HG03432 (cell line): ENCODE results near the gene LBHD1.
"Not testable (repeated sequence)": the region's sequence is repeated elsewhere in the genome, so short reads cannot be mapped to it uniquely, and the experiment has no call there.

Experiments
- ATAC-seq: cut with Tn5 transposase; IDR thresholded peaks from one replicate; pipeline ENCODE4 v1.9.1; 2021; ENCODE audit warnings: mild to moderate bottlenecking, moderate library complexity; ENCODE audit not compliant: unreplicated experiment

LBHD1 gene

GRCh38 chr11:62671608-62672389, at the start of gene LBHD1, which contains the start of gene UQCC3:
LBHD1 (minus strand) TSS chr11:62672267; CDS start chr11:62670031, 2,236 bp downstream.
UQCC3 (plus strand) TSS chr11:62671673; CDS start chr11:62671746, 73 bp downstream.
- ATAC-seq = peak; percentile 68

DNA sequence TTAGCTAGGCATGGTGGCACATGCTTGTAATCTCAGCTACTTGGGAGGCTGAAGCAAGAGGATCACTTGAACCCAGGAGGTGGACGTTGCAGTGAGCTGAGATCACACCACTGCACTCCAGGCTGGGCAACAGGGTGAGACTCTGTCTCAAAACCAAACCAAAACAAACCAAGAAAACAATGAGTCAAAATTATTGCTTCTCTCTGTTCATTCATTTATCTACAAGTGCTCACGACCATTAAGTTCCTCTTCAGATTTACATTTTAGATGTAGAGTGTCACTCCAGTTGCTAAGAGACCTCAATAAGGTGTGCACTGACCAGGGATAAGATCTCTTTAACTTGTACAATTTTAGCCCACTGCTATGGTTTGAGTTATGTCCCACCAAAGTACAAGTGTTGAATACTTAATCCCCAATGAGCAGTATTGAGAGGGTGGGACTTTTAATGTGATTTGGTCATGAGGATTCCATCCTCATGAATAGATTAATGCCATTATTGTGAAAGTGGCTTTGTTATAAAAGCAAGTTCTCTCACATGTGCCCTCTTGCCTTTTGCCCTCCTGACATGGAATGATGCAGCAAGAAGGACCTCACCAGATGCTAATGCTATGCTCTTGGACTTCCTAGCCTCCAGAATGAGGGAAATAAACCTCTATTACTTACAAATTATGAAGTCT, 47.4 kb upstream of the LBHD1 start:
- ATAC-seq = no peak

DNA sequence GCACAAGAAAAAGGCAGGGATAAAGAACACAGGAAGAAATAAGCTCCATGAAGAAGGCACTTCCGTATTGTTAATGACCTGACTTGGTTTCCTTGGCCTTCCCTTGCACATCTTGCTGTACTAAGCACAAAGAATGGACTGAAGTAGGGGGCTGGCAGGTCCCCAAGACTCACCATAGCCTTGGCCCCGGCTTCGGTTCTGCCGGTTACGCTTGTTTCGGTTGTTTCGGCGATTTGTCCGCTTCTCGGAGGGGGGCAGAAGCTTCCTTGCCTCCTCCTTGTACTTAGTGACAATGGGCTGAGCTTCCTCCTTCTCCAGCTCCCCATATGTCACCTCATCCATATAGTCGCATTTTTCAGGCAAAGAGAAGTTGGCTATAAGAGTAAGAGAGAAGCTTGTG, 44.7 kb upstream of the LBHD1 start:
- ATAC-seq = no peak

DNA sequence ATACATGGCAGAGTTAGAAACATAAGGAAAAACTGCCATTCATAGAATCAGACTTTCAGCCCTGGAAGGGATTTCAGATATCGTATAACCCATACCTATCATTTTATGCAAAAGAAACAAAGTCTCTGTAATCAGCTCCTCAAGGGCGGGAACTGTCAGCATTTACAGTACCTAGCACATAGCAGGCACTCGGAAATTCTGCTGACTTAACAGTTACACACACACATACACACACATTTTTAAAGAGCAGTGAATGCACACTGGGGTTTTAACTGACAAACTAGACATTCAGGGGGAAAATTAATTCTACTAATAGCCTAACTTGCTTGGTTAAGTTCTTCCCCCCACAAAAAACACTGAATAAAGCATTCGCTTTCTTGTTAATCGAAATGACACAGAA, 44.1 kb upstream of the LBHD1 start:
- no peak for ATAC-seq

DNA sequence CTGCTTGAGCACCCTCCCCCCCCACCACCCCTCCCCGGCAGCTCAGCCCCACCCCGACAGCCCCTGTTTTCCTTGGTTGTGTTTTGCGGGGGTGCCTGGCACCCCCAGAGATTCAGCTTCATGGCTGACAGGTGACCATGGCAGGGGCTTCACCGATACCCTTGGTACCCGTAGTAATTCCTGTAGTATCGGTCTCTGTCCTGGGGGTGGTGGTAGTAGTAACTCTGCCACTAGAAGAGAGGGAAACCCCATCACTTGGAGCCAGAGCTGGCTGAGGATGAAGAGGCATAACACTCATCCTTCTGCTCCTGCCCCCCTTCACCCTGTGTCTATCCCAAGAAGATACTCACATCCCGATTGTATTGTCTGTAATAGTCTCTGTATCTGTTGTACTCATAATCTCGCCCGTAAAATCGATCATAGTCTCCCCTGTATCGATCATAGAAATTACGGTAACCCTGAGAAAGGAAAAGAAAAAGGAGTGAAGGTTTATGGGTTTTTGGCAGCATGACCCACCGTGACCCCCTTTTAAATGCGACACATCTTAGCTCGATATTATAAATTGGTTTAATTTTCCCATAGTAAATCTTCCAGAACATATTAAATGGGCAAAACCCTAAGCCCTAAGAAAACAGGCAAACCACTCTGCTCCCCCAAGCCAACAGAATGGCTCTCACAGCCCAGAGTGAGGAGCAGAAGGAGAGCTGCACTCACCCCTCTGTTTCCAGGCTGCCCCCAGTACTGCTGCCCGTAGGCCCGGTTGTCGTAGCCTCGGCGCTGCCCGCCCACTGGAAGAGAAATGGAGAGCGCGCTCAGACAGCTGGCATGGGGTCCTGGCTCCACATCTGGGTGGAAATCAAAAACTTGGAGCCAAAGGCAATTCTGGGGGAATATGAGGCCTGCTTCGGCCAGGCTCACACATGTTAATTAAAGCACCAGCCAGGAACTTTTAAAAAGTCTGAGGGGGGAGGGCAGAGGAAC, 43.4 kb upstream of the LBHD1 start:
- ATAC-seq = no peak

- no peak for ATAC-seq
Measured at GRCh38 chr11:62713343-62713742, 41.3 kb upstream of the LBHD1 start.

DNA sequence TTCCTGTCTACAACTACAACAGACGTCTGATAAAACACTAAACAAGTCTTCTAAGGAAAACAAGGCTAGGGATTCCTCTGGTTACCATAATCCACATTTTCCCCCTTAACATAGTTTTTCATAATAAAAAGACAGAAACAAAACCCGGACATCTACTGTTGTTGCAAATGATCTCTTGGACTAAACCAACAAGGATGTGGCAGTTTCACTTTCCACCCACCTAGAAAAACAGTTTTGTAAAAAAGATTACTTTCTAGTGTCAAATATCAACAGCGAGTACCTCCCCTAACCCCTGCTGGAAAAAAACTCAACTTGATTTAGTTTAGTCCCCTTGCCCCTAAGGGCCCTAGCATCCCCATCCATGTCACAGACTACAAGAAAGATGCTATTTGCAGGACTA, 40.8 kb upstream of the LBHD1 start:
- ATAC-seq = no peak

DNA sequence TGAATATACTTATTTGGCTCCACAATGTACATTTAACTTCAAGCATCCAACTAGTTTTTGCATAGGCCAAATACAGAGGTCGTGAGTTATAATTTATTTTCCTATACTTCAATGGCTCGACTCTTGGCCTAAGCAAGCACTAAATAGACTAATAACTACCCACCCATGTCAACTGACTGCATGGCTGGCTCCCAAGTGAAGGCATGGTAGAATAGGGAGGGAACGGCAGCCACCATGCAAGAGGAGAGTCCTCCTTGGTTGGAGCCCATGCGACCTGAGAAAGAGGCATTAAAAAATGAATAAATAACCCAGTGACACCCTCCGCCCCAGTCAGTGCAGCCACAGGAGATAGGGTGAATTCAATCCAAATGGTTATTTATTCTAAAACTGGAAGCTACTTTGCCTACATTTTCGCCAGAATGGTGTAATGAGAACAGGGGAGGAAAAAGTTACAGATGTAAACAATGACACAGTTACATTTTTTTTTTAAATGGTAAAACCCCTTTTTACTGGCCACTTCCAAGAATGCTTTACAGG, 40.3 kb upstream of the LBHD1 start:
- ATAC-seq = no peak

- no peak for ATAC-seq
Measured at GRCh38 chr11:62710001-62710345, 37.9 kb upstream of the LBHD1 start.

DNA sequence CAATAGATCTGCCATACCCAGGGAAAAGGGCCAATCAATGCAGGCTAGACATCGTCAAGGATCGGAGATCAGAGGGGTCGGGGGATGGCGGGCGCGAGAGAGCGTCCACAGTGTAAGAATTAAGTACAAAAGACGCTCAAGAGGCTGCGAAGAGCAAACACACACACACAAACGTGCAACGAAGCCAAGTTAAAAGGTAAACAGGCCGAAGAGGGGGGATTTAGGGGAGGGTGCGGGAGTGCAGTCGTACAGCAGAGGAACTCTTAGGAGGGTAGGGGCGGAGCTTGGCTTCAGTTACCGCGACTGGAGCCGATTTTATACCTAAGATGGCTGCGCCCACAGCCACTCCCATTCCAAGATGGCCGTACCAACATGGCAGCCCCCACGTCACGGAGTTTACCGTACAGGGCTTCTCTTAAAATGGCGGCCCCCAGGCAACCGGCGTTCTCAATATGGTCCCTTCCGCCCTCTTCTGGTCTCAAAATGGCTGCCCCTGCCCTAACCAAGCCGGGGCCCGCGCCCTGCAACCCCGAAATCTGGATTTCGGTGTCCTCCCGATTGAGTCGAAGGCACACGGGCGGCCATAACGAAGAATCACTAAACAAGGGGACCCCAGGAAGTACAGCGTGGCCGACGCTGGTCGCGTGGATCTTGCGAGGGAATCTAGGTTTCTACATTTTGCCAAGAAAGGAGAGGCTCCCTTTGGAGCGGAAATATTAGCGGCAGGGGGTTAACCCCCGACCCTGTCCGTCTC, 37.4 kb upstream of the LBHD1 start:
- peak; percentile 66 for ATAC-seq

- ATAC-seq = no peak
Measured at GRCh38 chr11:62708793-62709192, 36.7 kb upstream of the LBHD1 start.

GRCh38 chr11:62708392-62708791, 36.3 kb upstream of the LBHD1 start:
- ATAC-seq = no peak

- ATAC-seq = no peak
Measured at GRCh38 chr11:62707277-62707861, 35.3 kb upstream of the LBHD1 start, which contains the start of the genes BSCL2 and GNG3. BSCL2 (minus strand) TSS chr11:62707424; CDS start chr11:62707195, 229 bp downstream. GNG3 (plus strand) TSS chr11:62707676; CDS start chr11:62708296, 620 bp downstream.

DNA sequence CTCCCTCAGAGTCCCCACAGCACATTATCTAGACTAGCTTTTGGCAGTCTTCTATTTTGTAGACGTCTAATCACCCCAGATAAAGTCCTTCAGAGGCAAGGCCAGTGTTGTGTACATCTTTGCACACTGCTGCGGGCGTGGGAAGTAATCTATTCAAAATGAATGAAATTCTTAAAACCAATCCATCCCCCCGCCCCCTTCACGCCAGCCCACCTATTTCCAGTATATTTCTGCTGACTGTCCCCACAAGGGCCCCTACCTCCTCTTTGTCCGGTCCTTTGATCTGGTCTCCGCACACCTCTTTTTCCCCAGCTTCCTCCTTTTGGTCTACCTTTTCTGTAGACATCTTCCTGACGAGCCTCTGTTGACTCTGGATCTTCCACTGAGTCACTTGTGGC, 34.8 kb upstream of the LBHD1 start:
- no peak for ATAC-seq

- peak; percentile 73 for ATAC-seq
Measured at GRCh38 chr11:62705880-62706849, 34.1 kb upstream of the LBHD1 start.

DNA sequence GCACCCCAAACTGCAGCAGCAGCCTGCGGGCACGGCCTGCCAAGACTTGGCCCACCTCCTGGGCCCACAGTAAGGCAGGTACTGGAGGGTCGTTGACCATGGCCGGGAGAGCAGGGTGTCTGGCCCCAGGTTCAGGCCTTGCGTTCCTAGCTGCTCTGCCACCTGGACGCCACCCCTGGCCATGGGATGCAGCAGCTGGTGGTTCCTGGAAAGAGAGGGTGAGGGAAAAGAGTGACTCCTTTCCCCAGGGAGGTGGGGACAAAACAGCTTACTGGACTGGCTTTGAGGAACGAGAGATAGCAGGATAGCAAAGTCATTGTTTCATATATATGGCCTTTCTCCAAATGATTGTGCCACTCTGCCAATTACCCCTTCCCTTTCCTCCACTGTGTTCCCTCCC, 33.3 kb upstream of the LBHD1 start:
- ATAC-seq = no peak

- not testable (repeated sequence) for ATAC-seq
Measured at GRCh38 chr11:62703921-62704320, 31.9 kb upstream of the LBHD1 start.

GRCh38 chr11:62702246-62702645, 30.2 kb upstream of the LBHD1 start:
- no peak for ATAC-seq
